Gastroesophageal sphincter (tissue), 4 donors: ENCODE results near the gene NEK4. TPM values are rescaled to one million over a fixed set of nuclear protein-coding genes. Genes with fewer than 3 reads are reported as not detected.

Experiments used
- ATAC-seq: fragments of 150-250 bp; one replicate; pipeline ENCODE4 v1.9.1; 2016; ENCODE audit warnings: mild to moderate bottlenecking, moderate library complexity
- H3K27ac ChIP-seq, 4 donors: fragments of 200-600 bp; sonication (generic) in 3 of 4; 1 replicate in 3 of 4; 2 replicates in 1 of 4; pipeline ENCODE4 v1.5.1; 2016 to 2019
- H3K27me3 ChIP-seq: fragments of 200-600 bp; sonication (generic); one replicate; pipeline ENCODE4 v1.5.1; 2019
- H3K36me3 ChIP-seq, 2 donors: fragments of 200-600 bp; sonication (generic); one replicate each; pipeline ENCODE4 v1.5.1; 2019; ENCODE audit warnings: control low read depth in 1 of 2
- H3K4me1 ChIP-seq, 3 donors: fragments of 200-600 bp; sonication (generic); 1 replicate in 2 of 3; 2 replicates in 1 of 3; pipeline ENCODE4 v1.5.1; 2016 to 2019; ENCODE audit warnings: control low read depth in 2 of 3
- H3K4me3 ChIP-seq, 2 donors: fragments of 200-600 bp; sonication (generic); one replicate each; pipeline ENCODE4 v1.5.1; 2019; ENCODE audit warnings: mild to moderate bottlenecking in 1 of 2, moderate library complexity in 1 of 2
- H3K9me3 ChIP-seq, 3 donors: fragments of 200-600 bp; sonication (generic); one replicate each; pipeline ENCODE4 v1.5.1; 2017 to 2019; ENCODE audit warnings: control low read depth in 2 of 3
- EP300 ChIP-seq: sonication (generic); formaldehyde crosslinking; IDR thresholded peaks from one replicate; pipeline ENCODE4 v1.6.1; 2017; ENCODE audit warnings: antibody characterized with exemption, mild to moderate bottlenecking
- POLR2A ChIP-seq, 2 donors: fragments of 450-650 bp; IDR thresholded peaks; one replicate each; pipeline ENCODE4 v1.6.1; 2017; ENCODE audit warnings: antibody characterized with exemption in 2 of 2, mild to moderate bottlenecking in 2 of 2, moderate library complexity in 1 of 2
- POLR2AphosphoS5 ChIP-seq: sonication (generic); formaldehyde crosslinking; IDR thresholded peaks from one replicate; pipeline ENCODE4 v1.6.1; 2017; ENCODE audit warnings: antibody characterized with exemption
- WGBS, 2 donors: methylation state at CpG; one replicate each; pipeline ENCODE4 v1.1.5; 2018; ENCODE audit warnings: low coverage in 1 of 2; 5-methylcytosine and 5-hydroxymethylcytosine counted together
- total RNA-seq, 4 donors: library from RNA; depleted of rRNA; stranded (reverse); fragments of >200 nt; gene quantifications; one replicate each; pipeline ENCODE4 v1.1.0, GENCODE V29; 2016
- TF ChIP-seq, protein P1 (sequence below), 4 experiments: fragments of 200-600 bp in 2 of 4; fragments of 450-650 bp in 2 of 4; sonication (generic) in 1 of 4; IDR thresholded peaks; one replicate each; pipeline ENCODE4 v1.5.1; 2017 to 2019; ENCODE audit warnings: antibody characterized with exemption in 4 of 4, mild to moderate bottlenecking in 2 of 4, moderate library complexity in 2 of 4

Gene NEK4
- total RNA-seq, 4 donors from 2014 or later: 22.1 to 29.5 (median 22.7) TPM

DNA sequence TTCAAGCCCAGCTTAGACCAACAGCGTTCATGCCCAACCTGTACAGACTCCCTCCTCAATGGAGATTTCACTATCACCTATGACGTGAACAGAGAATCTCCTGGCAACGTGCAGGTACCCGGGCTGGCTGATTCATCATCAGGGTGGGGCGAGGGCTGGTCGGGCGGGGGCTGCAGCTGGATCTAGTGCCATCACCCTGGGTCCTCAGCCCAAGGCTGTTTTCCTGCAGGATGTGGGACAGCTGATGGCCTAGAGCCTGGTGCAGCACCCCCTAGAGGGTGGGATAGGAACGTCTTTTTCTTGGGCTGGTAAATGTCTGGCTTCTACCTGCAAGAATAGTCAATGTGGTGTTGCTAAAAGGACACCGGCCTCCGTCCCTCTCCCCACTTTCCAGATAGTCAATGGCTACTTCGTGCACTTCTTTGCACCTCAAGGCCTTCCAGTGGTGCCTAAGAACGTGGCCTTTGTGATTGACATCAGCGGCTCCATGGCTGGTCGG, 28.3 kb upstream of the NEK4 start:
- Histone ChIP-seq H3K4me3 (no peak overlapping the region), H3K9me3 (no peaks in the 10 kb centered on the region), H3K27me3 (peaks cover under 1% of the 10 kb centered on the region), H3K36me3 (no peaks in the 10 kb centered on the region), H3K27ac (no peak overlapping the region), H3K4me1 (no peaks in the 10 kb centered on the region)
- ATAC-seq: no peak
- 25 to 60% methylated on average over 1 to 4 of the region's 14 CpGs for WGBS, 2 donors
- TF ChIP-seq POLR2A (IDR thresholded peaks at IDR 0.05): no peak
- TF ChIP-seq POLR2AphosphoS5: no peak
- TF ChIP-seq, protein P1, sequence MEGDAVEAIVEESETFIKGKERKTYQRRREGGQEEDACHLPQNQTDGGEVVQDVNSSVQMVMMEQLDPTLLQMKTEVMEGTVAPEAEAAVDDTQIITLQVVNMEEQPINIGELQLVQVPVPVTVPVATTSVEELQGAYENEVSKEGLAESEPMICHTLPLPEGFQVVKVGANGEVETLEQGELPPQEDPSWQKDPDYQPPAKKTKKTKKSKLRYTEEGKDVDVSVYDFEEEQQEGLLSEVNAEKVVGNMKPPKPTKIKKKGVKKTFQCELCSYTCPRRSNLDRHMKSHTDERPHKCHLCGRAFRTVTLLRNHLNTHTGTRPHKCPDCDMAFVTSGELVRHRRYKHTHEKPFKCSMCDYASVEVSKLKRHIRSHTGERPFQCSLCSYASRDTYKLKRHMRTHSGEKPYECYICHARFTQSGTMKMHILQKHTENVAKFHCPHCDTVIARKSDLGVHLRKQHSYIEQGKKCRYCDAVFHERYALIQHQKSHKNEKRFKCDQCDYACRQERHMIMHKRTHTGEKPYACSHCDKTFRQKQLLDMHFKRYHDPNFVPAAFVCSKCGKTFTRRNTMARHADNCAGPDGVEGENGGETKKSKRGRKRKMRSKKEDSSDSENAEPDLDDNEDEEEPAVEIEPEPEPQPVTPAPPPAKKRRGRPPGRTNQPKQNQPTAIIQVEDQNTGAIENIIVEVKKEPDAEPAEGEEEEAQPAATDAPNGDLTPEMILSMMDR (IDR thresholded peaks at IDR 0.05): no peak
- TF ChIP-seq EP300: no peak

DNA sequence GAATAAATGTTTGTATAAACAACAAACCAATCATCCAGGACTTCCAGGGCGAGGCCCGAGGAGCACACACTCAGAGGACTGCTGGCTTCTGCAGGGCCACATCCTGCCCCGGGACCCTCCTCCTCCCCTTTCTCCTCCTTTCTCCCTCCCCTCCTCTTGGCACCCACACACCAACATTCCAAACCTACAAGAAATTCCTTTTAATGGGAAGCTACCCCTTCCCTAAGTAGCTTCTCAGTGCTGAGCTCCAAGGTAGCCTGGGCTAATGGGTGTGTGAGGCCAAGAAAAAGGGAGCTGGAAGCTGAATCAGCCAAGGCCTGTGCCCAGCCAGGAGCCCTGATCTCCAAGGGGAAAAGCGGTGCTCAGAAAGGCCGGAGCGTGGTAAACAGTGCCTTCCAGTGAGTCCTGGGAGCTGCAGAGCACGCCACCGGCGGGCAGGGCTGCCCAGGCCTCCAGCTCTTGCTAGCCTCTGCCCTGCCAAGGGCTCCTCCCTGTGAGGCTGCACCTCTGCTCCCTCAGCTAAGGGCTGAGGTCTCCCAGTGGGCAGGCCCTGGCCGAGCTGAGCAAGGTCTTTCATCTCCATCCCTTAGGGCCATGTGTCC, 27.7 kb upstream of the NEK4 start:
- H3K4me3 ChIP-seq: no peak overlapping the region
- H3K4me1 ChIP-seq: no peaks in the 10 kb centered on the region
- TF ChIP-seq POLR2A (IDR thresholded peaks at IDR 0.05): no peak
- no peak for TF ChIP-seq EP300
- TF ChIP-seq, protein P1 (IDR thresholded peaks at IDR 0.05): no peak
- no peak for TF ChIP-seq POLR2AphosphoS5
- no peaks in the 10 kb centered on the region for H3K27me3 ChIP-seq
- no peak overlapping the region for H3K27ac ChIP-seq
- no peak for ATAC-seq
- H3K36me3 ChIP-seq: no peaks in the 10 kb centered on the region
- H3K9me3 ChIP-seq: no peaks in the 10 kb centered on the region
- WGBS, 2 donors: 57% methylated on average over 3 of the region's 10 CpGs; no CpG with 5 or more reads in 1 of the 2 donors

DNA sequence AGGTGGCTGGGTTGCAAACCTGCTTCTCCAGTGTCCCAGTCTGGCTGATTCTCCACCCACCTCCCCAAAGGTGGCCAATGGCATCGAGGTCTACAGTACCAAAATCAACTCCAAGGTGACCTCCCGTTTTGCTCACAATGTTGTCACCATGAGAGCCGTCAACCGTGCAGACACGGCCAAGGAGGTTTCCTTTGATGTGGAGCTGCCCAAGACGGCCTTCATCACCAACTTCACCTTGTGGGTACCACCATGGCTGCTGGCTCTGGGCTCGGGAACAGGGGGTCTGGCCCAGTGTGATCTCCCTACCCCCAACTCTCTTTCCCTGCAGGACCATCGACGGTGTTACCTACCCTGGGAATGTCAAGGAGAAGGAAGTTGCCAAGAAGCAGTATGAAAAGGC, 25.7 kb upstream of the NEK4 start:
- no peaks in the 10 kb centered on the region for H3K9me3 ChIP-seq
- H3K27ac ChIP-seq: no peak overlapping the region
- TF ChIP-seq POLR2A (IDR thresholded peaks at IDR 0.05) (no peak), EP300 (no peak), POLR2AphosphoS5 (no peak)
- TF ChIP-seq, protein P1 (IDR thresholded peaks at IDR 0.05): no peak
- ATAC-seq: no peak
- H3K27me3 ChIP-seq: no peaks in the 10 kb centered on the region
- H3K4me1 ChIP-seq: no peaks in the 10 kb centered on the region
- H3K4me3 ChIP-seq: no peak overlapping the region
- no peaks in the 10 kb centered on the region for H3K36me3 ChIP-seq
- 83 to 100% methylated on average over 1 of the region's 9 CpGs for WGBS, 2 donors

DNA sequence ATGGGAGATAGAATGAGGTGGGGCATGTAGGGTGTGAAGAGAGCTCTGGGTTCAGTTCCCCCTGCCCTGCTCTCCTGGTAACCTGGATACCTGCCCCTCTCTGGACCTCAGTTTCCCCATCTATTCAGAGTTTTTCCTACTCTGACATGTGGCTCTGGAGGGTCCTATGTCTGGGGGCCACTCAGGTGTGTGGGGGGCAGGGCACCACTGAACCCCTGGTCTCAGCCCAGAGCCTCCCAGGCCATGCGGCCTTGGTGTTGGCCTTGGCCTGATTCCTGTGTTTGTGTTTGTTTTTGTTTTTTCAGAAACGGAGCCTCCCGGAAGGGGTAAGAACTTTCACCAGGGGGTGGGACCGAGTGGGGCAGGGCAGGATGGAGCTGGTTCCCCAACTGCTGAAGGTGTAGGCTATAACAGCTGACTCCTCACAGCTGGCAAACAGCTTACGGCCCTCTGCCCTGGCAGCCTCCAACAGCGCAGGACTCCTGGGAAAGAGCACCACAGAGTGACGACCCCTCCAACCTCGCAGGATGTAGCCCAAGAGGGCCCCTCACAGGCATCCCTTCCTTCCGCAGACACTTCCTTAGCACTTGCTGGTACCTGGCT, 24.7 kb upstream of the NEK4 start:
- ATAC-seq: no peak
- H3K27ac ChIP-seq: no peak overlapping the region
- TF ChIP-seq POLR2A (IDR thresholded peaks at IDR 0.05) (no peak), POLR2AphosphoS5 (no peak), EP300 (no peak)
- TF ChIP-seq, protein P1 (IDR thresholded peaks at IDR 0.05): no peak
- no peaks in the 10 kb centered on the region for H3K27me3 ChIP-seq
- H3K9me3 ChIP-seq: no peaks in the 10 kb centered on the region
- no peak overlapping the region for H3K4me3 ChIP-seq
- WGBS, 2 donors: 80% methylated on average over 1 of the region's 9 CpGs; no CpG with 5 or more reads in 1 of the 2 donors
- no peaks in the 10 kb centered on the region for H3K4me1 ChIP-seq
- no peaks in the 10 kb centered on the region for H3K36me3 ChIP-seq

DNA sequence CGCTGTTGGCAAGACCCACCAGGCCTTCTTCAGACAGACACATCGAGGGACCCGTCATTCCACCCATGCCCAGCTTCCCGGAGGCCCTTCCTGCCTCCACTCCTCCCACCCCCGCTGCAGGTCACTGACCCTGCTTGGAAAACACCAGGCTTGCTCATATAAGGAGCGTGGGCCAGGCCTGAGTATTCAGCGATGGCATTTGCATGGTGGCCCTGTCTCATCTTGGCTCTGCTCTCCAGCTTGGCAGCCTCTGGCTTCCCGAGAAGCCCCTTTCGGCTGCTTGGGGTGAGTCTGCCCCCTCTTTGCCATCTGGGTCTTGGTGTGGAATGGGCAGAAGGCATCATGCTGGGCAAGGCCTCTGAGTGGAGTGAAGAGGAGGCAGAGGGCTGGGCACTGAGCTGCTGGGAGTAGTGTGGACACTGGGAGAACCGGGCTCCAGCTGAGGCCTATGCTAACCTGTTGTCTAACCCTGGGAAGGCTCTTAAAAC, 23.9 kb upstream of the NEK4 start, which contains the start of gene ITIH3:
Gene ITIH3, plus strand, starts transcription at position 185 of the 488 bp plus-strand sequence. Its CDS starts 8 bp downstream, at position 193.
- TF ChIP-seq, protein P1 (IDR thresholded peaks at IDR 0.05): no peak
- TF ChIP-seq EP300 (no peak), POLR2A (IDR thresholded peaks at IDR 0.05) (no peak), POLR2AphosphoS5 (no peak)
- WGBS, 2 donors: 51 to 69% methylated on average over 3 to 4 of the region's 10 CpGs
- no peak within 1 kb of the TSS for H3K27ac ChIP-seq

More for the DNA sequence above, 23.9 kb upstream of the NEK4 start, which contains the start of gene ITIH3:
- H3K27me3 ChIP-seq: no peaks in the 10 kb centered on the region
- no peaks in the 10 kb centered on the region for H3K4me1 ChIP-seq
- no peaks in the 10 kb centered on the region for H3K36me3 ChIP-seq
- no peak for ATAC-seq
- H3K9me3 ChIP-seq: no peaks in the 10 kb centered on the region
- H3K4me3 ChIP-seq: no peak within 1 kb of the TSS
